ENCODE data around the gene LHX1.

The LHX1 gene

DNA sequence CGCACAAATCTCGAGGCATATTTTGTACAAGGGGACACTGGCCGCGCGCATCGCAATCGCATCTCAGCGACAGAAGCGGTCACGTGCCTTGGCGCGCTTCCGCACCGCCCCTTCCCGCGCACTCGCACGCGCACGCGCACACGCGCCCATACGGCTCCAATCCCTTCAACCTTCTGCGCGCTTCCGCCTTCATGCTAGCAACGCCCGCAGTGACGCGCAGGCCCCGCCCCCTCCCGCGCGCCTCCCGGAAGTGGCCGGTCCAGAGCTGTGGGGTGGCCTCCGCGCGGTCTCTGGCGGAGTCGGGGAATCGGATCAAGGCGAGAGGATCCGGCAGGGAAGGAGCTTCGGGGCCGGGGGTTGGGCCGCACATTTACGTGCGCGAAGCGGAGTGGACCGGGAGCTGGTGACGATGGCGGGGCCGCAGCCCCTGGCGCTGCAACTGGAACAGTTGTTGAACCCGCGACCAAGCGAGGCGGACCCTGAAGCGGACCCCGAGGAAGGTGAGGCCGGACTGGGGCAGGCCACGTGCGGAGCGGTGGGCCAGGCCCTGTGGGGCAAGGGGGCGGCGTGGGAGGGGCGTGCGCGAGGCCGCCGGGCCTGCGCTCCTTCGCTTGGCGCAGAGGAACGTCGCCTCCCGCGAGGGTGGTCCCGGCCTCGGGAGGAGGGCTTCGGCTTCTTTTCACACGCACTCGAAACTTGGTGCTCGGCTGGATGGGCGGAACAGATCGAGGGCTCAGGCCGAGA lies 11.6 kb downstream of the LHX1 start, which contains the start of gene AATF:
Gene AATF, plus strand, starts transcription at position 238 of the 744 bp plus-strand sequence. Its CDS starts 172 bp downstream, at position 410.
- peak within 1 kb of the TSS; percentile 89 for H3K9ac ChIP-seq (ENCODE audit: low read depth, low read length, poor library complexity, severe bottlenecking)
- peak within 1 kb of the TSS; percentile 91 for H3K4me3 ChIP-seq (ENCODE audit: low read length, poor library complexity, severe bottlenecking)
- peak within 1 kb of the TSS; percentile 96 for H3K4me2 ChIP-seq (ENCODE audit: low read depth, low read length, poor library complexity, severe bottlenecking)
- peaks cover 13% of the 10 kb centered on the region; the same call in 1 of the 2 replicates for H3K36me3 ChIP-seq (ENCODE audit: insufficient read depth, low read length)
- TF ChIP-seq CTCF (conservative IDR thresholded peaks at IDR 0.05; ENCODE audit: low read length) (no peak), EZH2phosphoT487 (IDR thresholded peaks at IDR 0.05; ENCODE audit: borderline replicate concordance) (no peak)
- H4K20me1 ChIP-seq (ENCODE audit: insufficient read depth, low read length, poor library complexity, severe bottlenecking) = peaks cover 47% of the 10 kb centered on the region
- H3K9me3 ChIP-seq (ENCODE audit: insufficient read depth, low read depth, low read length) = no peaks in the 10 kb centered on the region
- H3K27me3 ChIP-seq (ENCODE audit: insufficient read depth, low read length, poor library complexity, severe bottlenecking) = no peaks in the 10 kb centered on the region
- peaks cover 50% of the 10 kb centered on the region for H3K79me2 ChIP-seq (ENCODE audit: insufficient read depth, low read length)
- peak within 1 kb of the TSS; percentile 99 for H2AFZ ChIP-seq (ENCODE audit: low read length)
- H3K4me1 ChIP-seq (ENCODE audit: insufficient read depth, low read length, poor library complexity, severe bottlenecking) = peaks cover 62% of the 10 kb centered on the region
- no peaks in the 10 kb centered on the region for H3F3A ChIP-seq (ENCODE audit: low read depth)
- no peaks in the 10 kb centered on the region for H3K9me2 ChIP-seq (replicated peaks; ENCODE audit: low read depth, low read length)

- peaks cover 56% of the 10 kb centered on the region for H3K79me2 ChIP-seq (ENCODE audit: insufficient read depth, low read length)
- peaks cover 47% of the 10 kb centered on the region for H4K20me1 ChIP-seq (ENCODE audit: insufficient read depth, low read length, poor library complexity, severe bottlenecking)
- H3K4me1 ChIP-seq (ENCODE audit: insufficient read depth, low read length, poor library complexity, severe bottlenecking) = peaks cover 68% of the 10 kb centered on the region
- H3K4me3 ChIP-seq (ENCODE audit: low read length, poor library complexity, severe bottlenecking) = peak overlapping the region; percentile 91
- no peaks in the 10 kb centered on the region for H3K27me3 ChIP-seq (ENCODE audit: insufficient read depth, low read length, poor library complexity, severe bottlenecking)
- H3F3A ChIP-seq (ENCODE audit: low read depth) = no peaks in the 10 kb centered on the region
- peaks cover 19% of the 10 kb centered on the region; the same call in 1 of the 2 replicates for H3K36me3 ChIP-seq (ENCODE audit: insufficient read depth, low read length)
- H3K9me3 ChIP-seq (ENCODE audit: insufficient read depth, low read depth, low read length) = no peaks in the 10 kb centered on the region
- H3K9me2 ChIP-seq (replicated peaks; ENCODE audit: low read depth, low read length) = no peaks in the 10 kb centered on the region
- H3K4me2 ChIP-seq (ENCODE audit: low read depth, low read length, poor library complexity, severe bottlenecking) = peak overlapping the region; percentile 96
- TF ChIP-seq EZH2phosphoT487 (IDR thresholded peaks at IDR 0.05; ENCODE audit: borderline replicate concordance) = no peak
- no peak for TF ChIP-seq CTCF (conservative IDR thresholded peaks at IDR 0.05; ENCODE audit: low read length)
- H3K9ac ChIP-seq (ENCODE audit: low read depth, low read length, poor library complexity, severe bottlenecking) = peak overlapping the region; percentile 89
- H2AFZ ChIP-seq (ENCODE audit: low read length) = peak overlapping the region; percentile 77; the same call in 1 of the 2 replicates
Observed at GRCh38 chr17:36949461-36949927, 12.2 kb downstream of the LHX1 start.

DNA sequence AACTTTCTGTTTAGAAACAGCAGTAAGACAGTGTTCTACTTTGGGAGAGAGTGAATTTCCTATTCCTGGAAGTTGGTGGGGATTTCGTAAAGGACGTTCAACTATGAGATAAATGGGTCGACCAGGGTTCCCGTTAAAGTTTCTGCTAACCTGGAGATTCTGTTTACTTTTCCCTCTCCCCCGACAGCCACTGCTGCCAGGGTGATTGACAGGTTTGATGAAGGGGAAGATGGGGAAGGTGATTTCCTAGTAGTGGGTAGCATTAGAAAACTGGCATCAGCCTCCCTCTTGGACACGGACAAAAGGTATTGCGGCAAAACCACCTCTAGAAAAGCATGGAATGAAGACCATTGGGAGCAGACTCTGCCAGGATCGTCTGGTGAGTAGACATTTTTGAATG lies 12.8 kb downstream of the LHX1 start:
- H3K9me3 ChIP-seq (ENCODE audit: insufficient read depth, low read depth, low read length) = no peaks in the 10 kb centered on the region
- H3K4me2 ChIP-seq (ENCODE audit: low read depth, low read length, poor library complexity, severe bottlenecking) = peak overlapping the region; percentile 96
- TF ChIP-seq CTCF (conservative IDR thresholded peaks at IDR 0.05; ENCODE audit: low read length) (no peak), EZH2phosphoT487 (IDR thresholded peaks at IDR 0.05; ENCODE audit: borderline replicate concordance) (no peak)
- H3K4me1 ChIP-seq (ENCODE audit: insufficient read depth, low read length, poor library complexity, severe bottlenecking) = peaks cover 67% of the 10 kb centered on the region
- no peak overlapping the region for H2AFZ ChIP-seq (ENCODE audit: low read length)
- H3F3A ChIP-seq (ENCODE audit: low read depth) = no peaks in the 10 kb centered on the region
- H3K4me3 ChIP-seq (ENCODE audit: low read length, poor library complexity, severe bottlenecking) = peak overlapping the region; percentile 91
- H3K79me2 ChIP-seq (ENCODE audit: insufficient read depth, low read length) = peaks cover 59% of the 10 kb centered on the region
- no peaks in the 10 kb centered on the region for H3K9me2 ChIP-seq (replicated peaks; ENCODE audit: low read depth, low read length)
- peak overlapping the region; percentile 89 for H3K9ac ChIP-seq (ENCODE audit: low read depth, low read length, poor library complexity, severe bottlenecking)
- H3K27me3 ChIP-seq (ENCODE audit: insufficient read depth, low read length, poor library complexity, severe bottlenecking) = no peaks in the 10 kb centered on the region
- peaks cover 47% of the 10 kb centered on the region for H4K20me1 ChIP-seq (ENCODE audit: insufficient read depth, low read length, poor library complexity, severe bottlenecking)
- H3K36me3 ChIP-seq (ENCODE audit: insufficient read depth, low read length) = peaks cover 24% of the 10 kb centered on the region; the same call in 1 of the 2 replicates

All from Loucy (cell line).